SK-N-MC (cell line): Measurements from ENCODE around the gene C16orf95.
"Not testable (repeated sequence)": the region's sequence is repeated elsewhere in the genome, so short reads cannot be mapped to it uniquely, and the experiment has no call there.

Experiments
- DNase-seq: peaks from one replicate; pipeline ENCODE4 v3.0.0-alpha.2; 2011; ENCODE audit warnings: low read depth, low spot score
- H3K27ac ChIP-seq: fragments of 200-600 bp; sonication (generic); 2 replicates; pipeline ENCODE4 v1.5.1; 2016; ENCODE audit warnings: mixed run types
- H3K36me3 ChIP-seq: fragments of 200-600 bp; sonication (generic); 2 replicates; pipeline ENCODE4 v1.6.1; 2017; ENCODE audit warnings: antibody characterized with exemption, low read length, mixed read lengths; ENCODE audit not compliant: insufficient read depth
- H3K4me3 ChIP-seq: fragments of 200-600 bp; sonication (generic); 2 replicates; pipeline ENCODE4 v1.5.1; 2016
- H3K9ac ChIP-seq: fragments of 200-600 bp; sonication (generic); 2 replicates; pipeline ENCODE4 v1.8.0; 2017; ENCODE audit warnings: mixed run types, mixed read lengths; ENCODE audit not compliant: insufficient read length
- H3K9me3 ChIP-seq: fragments of 200-600 bp; sonication (generic); 2 replicates; pipeline ENCODE4 v1.6.1; 2017; ENCODE audit warnings: low read depth, mild to moderate bottlenecking, antibody characterized with exemption, low read length, moderate library complexity, mixed read lengths
- EZH2 ChIP-seq: fragments of 200-600 bp; sonication (generic); IDR thresholded peaks from one replicate; pipeline ENCODE4 v1.6.1; 2017; ENCODE audit warnings: antibody characterized with exemption
- FOXP2 ChIP-seq: optimal IDR thresholded peaks from 2 replicates; pipeline ENCODE3; 2011; ENCODE audit warnings: mild to moderate bottlenecking, moderate library complexity; ENCODE audit not compliant: insufficient read depth; ENCODE audit errors: extremely low read length, control extremely low read depth
- POLR2AphosphoS5 ChIP-seq: IDR thresholded peaks from 2 replicates; pipeline ENCODE4 v1.6.1; 2012; ENCODE audit warnings: mild to moderate bottlenecking, low read depth, low read length, borderline replicate concordance

The C16orf95 gene

DNA sequence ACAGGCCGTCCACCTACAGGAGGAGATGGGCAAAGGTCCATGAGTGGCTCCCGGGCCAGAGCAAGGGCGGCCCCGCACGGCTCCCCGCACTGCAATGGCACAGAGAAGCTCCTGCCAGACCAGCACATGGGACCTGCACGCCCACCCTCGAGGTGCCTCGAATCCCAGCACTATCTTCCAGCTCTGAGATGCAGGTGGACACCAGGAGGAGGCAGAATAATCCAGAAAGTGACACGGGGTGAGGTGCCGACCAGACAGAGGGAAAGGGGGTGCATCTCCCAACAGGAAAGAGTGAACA is 26.5 kb upstream of the C16orf95 start:
- TF ChIP-seq EZH2 (no peak), POLR2AphosphoS5 (no peak), FOXP2 (no peak)

DNA sequence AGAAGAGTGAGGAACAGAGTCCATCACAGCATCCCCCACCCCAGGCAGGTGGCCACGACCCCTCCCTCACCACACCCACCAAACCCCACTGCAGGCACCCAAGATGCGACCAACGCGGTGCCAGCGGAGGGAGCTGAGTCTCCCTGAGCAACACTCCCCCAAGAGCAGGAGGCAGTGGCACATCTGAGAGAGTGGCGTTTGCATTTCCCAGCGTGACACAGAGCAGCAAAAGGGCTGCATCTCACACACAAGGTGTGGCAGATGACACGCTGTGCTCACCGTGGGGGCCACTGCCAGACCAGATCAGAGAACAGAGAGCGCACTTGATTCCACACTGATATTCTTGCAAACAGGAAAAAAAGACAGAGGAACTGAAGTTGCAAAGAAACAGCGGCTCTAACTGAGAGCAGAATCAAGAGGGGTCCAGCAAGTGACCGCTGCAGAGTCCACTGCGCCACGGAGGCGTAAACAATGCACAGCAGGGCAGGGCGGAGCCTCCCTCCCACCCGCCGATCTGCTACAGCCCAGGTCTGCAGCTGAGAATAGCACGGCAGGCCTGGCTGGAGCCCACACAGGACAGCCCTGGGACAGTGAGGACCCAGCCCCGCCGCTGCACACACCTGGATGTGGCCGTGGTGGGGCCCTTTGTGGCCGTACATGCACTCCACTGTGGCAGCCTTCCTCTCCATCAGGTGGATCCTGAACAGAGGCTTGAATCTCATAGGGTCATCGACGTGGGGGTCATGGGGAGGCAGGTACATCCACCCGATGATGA is 26.0 kb upstream of the C16orf95 start:
- no peaks in the 10 kb centered on the region; the same call in 1 of the 2 replicates for H3K36me3 ChIP-seq
- no peaks in the 10 kb centered on the region for H3K9me3 ChIP-seq
- no peak overlapping the region for H3K9ac ChIP-seq
- TF ChIP-seq EZH2 (no peak), POLR2AphosphoS5 (no peak), FOXP2 (no peak)
- no peak overlapping the region for H3K4me3 ChIP-seq
- no peak overlapping the region for H3K27ac ChIP-seq
- DNase-seq, result no peak

More for the DNA sequence above, 26.5 kb upstream of the C16orf95 start:
- DNase-seq, result no peak
- no peak overlapping the region for H3K27ac ChIP-seq
- H3K4me3 ChIP-seq, result no peak overlapping the region
- H3K9ac ChIP-seq, result no peak overlapping the region
- H3K9me3 ChIP-seq, result no peaks in the 10 kb centered on the region
- H3K36me3 ChIP-seq, result no peaks in the 10 kb centered on the region; the same call in 1 of the 2 replicates

DNA sequence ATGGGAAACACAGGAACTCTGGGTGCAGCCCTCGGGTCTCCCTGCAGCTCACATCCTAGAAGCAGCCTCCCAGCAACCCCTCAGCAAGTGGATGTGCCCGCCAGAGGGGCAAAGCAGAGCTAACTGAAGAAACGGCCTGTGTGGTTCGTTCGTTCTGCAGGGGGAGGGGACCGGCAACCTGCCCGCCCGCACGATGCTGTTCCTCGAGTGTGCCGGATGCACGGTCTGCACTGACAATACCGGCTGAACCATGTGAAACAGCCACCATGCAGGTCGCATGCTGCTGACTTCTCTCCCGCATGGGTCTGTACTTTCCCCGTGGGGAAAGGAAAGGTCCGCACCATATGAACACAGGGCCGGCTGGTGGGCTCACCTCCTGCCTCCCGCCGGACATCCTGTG is 25.3 kb upstream of the C16orf95 start:
- Histone ChIP-seq H3K36me3 (no peaks in the 10 kb centered on the region; the same call in 1 of the 2 replicates), H3K27ac (no peak overlapping the region), H3K9ac (no peak overlapping the region), H3K9me3 (no peaks in the 10 kb centered on the region), H3K4me3 (no peak overlapping the region)
- DNase-seq, result no peak
- TF ChIP-seq EZH2 (no peak), FOXP2 (no peak), POLR2AphosphoS5 (no peak)

DNA sequence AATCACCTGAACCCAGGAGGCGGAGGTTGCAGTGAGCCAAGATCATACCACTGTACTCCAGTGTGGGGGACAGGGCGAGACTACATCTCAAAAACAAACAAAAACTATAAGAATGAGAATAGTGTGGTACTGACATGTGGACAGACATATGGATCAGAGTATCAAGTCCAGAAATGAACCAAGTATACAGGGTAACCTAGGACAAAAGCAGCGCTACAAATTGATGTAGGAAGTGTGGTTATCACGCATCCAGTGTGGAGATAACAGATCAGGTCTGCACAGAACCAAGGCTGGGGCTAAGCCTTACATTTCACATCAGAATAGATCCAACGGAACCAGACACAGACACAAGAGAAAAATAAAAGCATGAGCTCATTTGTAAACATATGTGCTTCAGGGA is 23.0 kb upstream of the C16orf95 start:
- H3K27ac ChIP-seq, result no peak overlapping the region
- TF ChIP-seq POLR2AphosphoS5 (no peak), FOXP2 (no peak), EZH2 (no peak)
- H3K36me3 ChIP-seq, result no peaks in the 10 kb centered on the region; the same call in 1 of the 2 replicates
- no peak for DNase-seq
- no peak overlapping the region for H3K9ac ChIP-seq
- no peaks in the 10 kb centered on the region for H3K9me3 ChIP-seq
- no peak overlapping the region for H3K4me3 ChIP-seq

DNA sequence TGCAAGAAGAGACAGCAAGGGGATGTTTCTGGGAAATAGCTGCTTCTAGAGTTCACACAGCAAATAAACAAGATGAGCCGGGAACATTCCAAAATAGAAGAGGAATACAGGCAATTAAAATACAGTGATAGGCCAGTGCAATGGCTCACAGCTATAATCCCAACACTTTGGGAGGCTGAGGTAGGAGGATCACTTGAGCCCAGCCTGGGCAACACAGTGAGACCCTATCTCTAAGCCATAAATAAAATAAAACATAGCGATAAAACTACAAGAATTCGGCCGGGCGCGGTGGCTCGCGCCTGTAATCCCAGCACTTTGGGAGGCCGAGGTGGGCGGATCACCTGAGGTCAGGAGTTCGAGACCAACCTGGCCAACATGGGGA is 22.5 kb upstream of the C16orf95 start:
- H3K9ac ChIP-seq, H3K27ac ChIP-seq, DNase-seq, H3K9me3 ChIP-seq, H3K4me3 ChIP-seq, H3K36me3 ChIP-seq: not testable (repeated sequence)

GRCh38 chr16:87339086-87339723 is 22.0 kb upstream of the C16orf95 start:
- Histone ChIP-seq H3K4me3 (no peak overlapping the region), H3K9ac (no peak overlapping the region), H3K36me3 (no peaks in the 10 kb centered on the region; the same call in 1 of the 2 replicates), H3K9me3 (no peaks in the 10 kb centered on the region), H3K27ac (no peak overlapping the region)
- no peak for DNase-seq
- TF ChIP-seq POLR2AphosphoS5 (no peak), FOXP2 (no peak), EZH2 (no peak)

DNA sequence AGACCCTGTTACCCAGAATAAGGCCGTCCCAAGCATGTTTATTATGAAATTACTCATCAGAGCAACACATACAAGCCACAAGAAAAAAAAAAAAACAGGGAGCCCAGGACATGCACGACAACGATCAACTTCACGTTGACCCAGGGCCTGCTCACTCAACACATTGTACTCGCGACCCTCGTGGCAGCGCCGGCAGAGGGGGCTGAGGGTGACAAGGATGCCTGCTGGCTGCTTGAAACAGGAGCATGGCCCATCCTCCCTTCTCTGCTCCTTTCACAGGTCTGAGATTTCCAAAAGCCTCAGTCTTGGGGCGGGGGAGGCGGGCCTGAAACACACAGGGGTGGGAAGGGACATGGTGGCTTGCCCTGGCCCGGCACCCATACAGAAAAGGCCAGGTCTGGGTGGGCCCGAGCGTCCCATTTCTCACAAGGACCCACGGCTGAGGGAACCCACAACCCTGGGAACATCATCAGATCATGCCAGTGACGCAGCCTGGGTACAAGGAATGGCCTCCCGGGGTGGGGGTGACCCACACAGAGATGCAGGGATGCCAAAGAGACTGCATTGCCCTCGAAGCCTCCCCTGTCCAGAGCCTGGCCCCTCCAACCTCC is 21.1 kb upstream of the C16orf95 start:
- no peak overlapping the region for H3K27ac ChIP-seq
- TF ChIP-seq EZH2 (no peak), POLR2AphosphoS5 (no peak), FOXP2 (no peak)
- no peaks in the 10 kb centered on the region for H3K9me3 ChIP-seq
- H3K9ac ChIP-seq, result no peak overlapping the region
- H3K36me3 ChIP-seq, result no peaks in the 10 kb centered on the region; the same call in 1 of the 2 replicates
- no peak for DNase-seq
- H3K4me3 ChIP-seq, result no peak overlapping the region

DNA sequence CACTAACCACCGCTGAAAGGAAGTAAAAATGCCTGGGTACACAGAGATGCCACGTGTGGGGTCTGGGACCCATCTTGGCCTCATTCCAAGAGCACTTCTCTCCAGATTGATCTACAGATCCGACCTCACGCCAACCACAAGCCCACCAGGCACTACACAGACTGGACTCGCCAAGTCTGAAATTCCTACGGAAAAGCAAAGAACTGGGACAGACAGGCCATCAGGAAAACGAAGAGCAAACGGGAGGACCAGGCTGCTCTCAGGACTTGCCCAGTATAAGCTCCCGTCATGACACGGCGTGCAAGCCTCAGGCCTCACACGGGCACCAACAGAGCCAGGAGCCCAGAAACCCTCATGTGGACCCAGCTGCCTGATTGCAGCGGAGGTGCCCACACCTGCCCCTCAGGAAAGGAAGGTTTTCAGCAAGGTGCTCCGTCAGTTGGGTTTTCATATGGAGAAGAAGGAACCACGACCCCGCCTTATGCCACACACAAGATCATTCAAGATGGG is 20.1 kb upstream of the C16orf95 start:
- TF ChIP-seq POLR2AphosphoS5, result no peak
- TF ChIP-seq FOXP2, result no peak
- no peak for TF ChIP-seq EZH2
- Histone ChIP-seq H3K36me3 (no peaks in the 10 kb centered on the region; the same call in 1 of the 2 replicates), H3K9me3 (no peaks in the 10 kb centered on the region), H3K9ac (no peak overlapping the region), H3K27ac (no peak overlapping the region), H3K4me3 (no peak overlapping the region)
- DNase-seq, result no peak
